Spleen (tissue), 11 donors: ENCODE data around the gene LIPK. TPM values are rescaled to one million over a fixed set of nuclear protein-coding genes. Genes with fewer than 3 reads are reported as not detected.

Experiments
- DNase-seq: peaks from one replicate; pipeline ENCODE4 v3.0.0-alpha.2; 2020
- H3K27ac ChIP-seq, 8 donors: fragments of 200-600 bp; sonication (generic) in 7 of 8; 1 replicate in 4 of 8; 2 replicates in 4 of 8; pipeline versions ENCODE4 v1.5.0 to v1.8.0; 2016 to 2021; ENCODE audit warnings: inconsistent platforms in 4 of 8, mild to moderate bottlenecking in 4 of 8, moderate library complexity in 1 of 8
- H3K27me3 ChIP-seq, 7 donors: fragments of 200-600 bp; sonication (generic) in 6 of 7; replicated peaks in 1 of 7; 1 replicate in 4 of 7; 2 replicates in 3 of 7; pipeline versions ENCODE4 v1.5.0 to v1.8.0; 2016 to 2021; ENCODE audit warnings: inconsistent platforms in 3 of 7, mild to moderate bottlenecking in 1 of 7
- H3K36me3 ChIP-seq, 6 donors: fragments of 200-600 bp; sonication (generic) in 5 of 6; 1 replicate in 4 of 6; 2 replicates in 2 of 6; pipeline versions ENCODE4 v1.5.0 to v1.8.0; 2016 to 2021; ENCODE audit warnings: inconsistent platforms in 2 of 6
- H3K4me1 ChIP-seq, 6 donors: fragments of 200-600 bp; sonication (generic) in 5 of 6; 1 replicate in 3 of 6; 2 replicates in 3 of 6; pipeline versions ENCODE4 v1.5.0 to v1.8.0; 2016 to 2021; ENCODE audit warnings: inconsistent platforms in 3 of 6
- H3K4me3 ChIP-seq, 8 donors: fragments of 200-600 bp; sonication (generic) in 7 of 8; 1 replicate in 4 of 8; 2 replicates in 4 of 8; pipeline versions ENCODE4 v1.5.0 to v1.8.0; 2016 to 2021; ENCODE audit warnings: inconsistent platforms in 4 of 8, mild to moderate bottlenecking in 4 of 8, moderate library complexity in 2 of 8
- H3K9me3 ChIP-seq, 8 donors: fragments of 200-600 bp; sonication (generic) in 7 of 8; 1 replicate in 4 of 8; 2 replicates in 4 of 8; pipeline versions ENCODE4 v1.5.0 to v1.8.0; 2016 to 2021; ENCODE audit warnings: inconsistent platforms in 4 of 8
- POLR2A ChIP-seq, 3 donors: fragments of 450-650 bp; IDR thresholded peaks; one replicate each; pipeline ENCODE4 v1.5.1; 2017; ENCODE audit warnings: antibody characterized with exemption in 3 of 3, mild to moderate bottlenecking in 1 of 3
- POLR2AphosphoS5 ChIP-seq, 3 donors: sonication (generic); formaldehyde crosslinking; IDR thresholded peaks; one replicate each; pipeline ENCODE4 v1.5.1; 2017; ENCODE audit warnings: antibody characterized with exemption in 3 of 3
- whole genome bisulfite sequencing, 5 donors: extraction: QIAGEN DNeasy Blood & Tissue Kit in 3 of 5; methylation state at CpG; one replicate each; pipeline versions ENCODE4 v1.1.5 to v1.1.7; 2013 to 2018; 5-methylcytosine and 5-hydroxymethylcytosine counted together
- intact Hi-C: fragments of 100-400 bp; cut with DNase I; formaldehyde crosslinking; loops from one replicate; pipeline ENCODE4 v1.15.0; 2023; ENCODE audit warnings: low total_unique reads
- polyA plus RNA-seq, 3 donors: library from polyadenylated mRNA; stranded (reverse); fragments of 200-250 nt; gene quantifications; one replicate each; pipeline ENCODE4 v1.2.1, GENCODE V29; 2013
- total RNA-seq, 7 donors: library from RNA; depleted of rRNA in 3 of 7; stranded (reverse); fragments of >200 nt in 3 of 7; fragmentation: NEBNext Ultra II Directional in 4 of 7; extraction: Animal tissue kit (Norgen Biotek cat#: 25700) in 4 of 7; gene quantifications; one replicate each; pipeline versions ENCODE4 v1.1.0 to v1.2.1, GENCODE V29; 2016 to 2021
- TF ChIP-seq, protein P1 (sequence below), 11 experiments: fragments of 200-600 bp in 7 of 11; fragments of 450-650 bp in 4 of 11; sonication (generic) in 4 of 11; IDR thresholded peaks in 8 of 11; conservative IDR thresholded peaks in 3 of 11; 1 replicate in 7 of 11; 2 replicates in 4 of 11; pipeline versions ENCODE4 v1.4.0 to v1.8.0; 2016 to 2021; ENCODE audit warnings: antibody characterized with exemption in 11 of 11, inconsistent platforms in 4 of 11, mild to moderate bottlenecking in 1 of 11
- donor health status: healthy with polysubstance abuse.
- donor health status: DM: no; HTN: no; CAD: no; lungs with moderate emphysema.
- donor health status: DM: no; HTN: no; CAD: no.
- donor health status: Bipolar disorder and iron deficiency.
- donor health status: healthy.
- donor health status: DM: no; HTN: no; CAD: no.
- donor health status: DM: yes; HTN: yes; CAD: no.

LIPK gene
- total and polyA plus RNA-seq, 10 donors: not detected

GRCh38 chr10:88793712-88794299 is 87.8 kb downstream of the LIPK start:
- no peaks in the 10 kb centered on the region for H3K9me3 ChIP-seq
- peaks cover 0 to 24% (median 0%) of the 10 kb centered on the region in 6 donors for H3K4me1 ChIP-seq
- no peaks in the 10 kb centered on the region for H3K27me3 ChIP-seq
- 47 to 58% (median 49%) methylated on average over 2 of the region's 2 CpGs for WGBS, 5 donors
- TF ChIP-seq, protein P1, sequence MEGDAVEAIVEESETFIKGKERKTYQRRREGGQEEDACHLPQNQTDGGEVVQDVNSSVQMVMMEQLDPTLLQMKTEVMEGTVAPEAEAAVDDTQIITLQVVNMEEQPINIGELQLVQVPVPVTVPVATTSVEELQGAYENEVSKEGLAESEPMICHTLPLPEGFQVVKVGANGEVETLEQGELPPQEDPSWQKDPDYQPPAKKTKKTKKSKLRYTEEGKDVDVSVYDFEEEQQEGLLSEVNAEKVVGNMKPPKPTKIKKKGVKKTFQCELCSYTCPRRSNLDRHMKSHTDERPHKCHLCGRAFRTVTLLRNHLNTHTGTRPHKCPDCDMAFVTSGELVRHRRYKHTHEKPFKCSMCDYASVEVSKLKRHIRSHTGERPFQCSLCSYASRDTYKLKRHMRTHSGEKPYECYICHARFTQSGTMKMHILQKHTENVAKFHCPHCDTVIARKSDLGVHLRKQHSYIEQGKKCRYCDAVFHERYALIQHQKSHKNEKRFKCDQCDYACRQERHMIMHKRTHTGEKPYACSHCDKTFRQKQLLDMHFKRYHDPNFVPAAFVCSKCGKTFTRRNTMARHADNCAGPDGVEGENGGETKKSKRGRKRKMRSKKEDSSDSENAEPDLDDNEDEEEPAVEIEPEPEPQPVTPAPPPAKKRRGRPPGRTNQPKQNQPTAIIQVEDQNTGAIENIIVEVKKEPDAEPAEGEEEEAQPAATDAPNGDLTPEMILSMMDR (IDR thresholded peaks at IDR 0.05 in 8 of 11, conservative IDR thresholded peaks at IDR 0.05 in 3 of 11): no peak
- TF ChIP-seq POLR2A (IDR thresholded peaks at IDR 0.05) (no peak), POLR2AphosphoS5 (IDR thresholded peaks at IDR 0.05) (no peak)
- no peak overlapping the region for H3K4me3 ChIP-seq
- intact Hi-C loops: no loop called here
- H3K36me3 ChIP-seq: no peaks in the 10 kb centered on the region
- no peak for DNase-seq
- H3K27ac ChIP-seq: no peak overlapping the region

GRCh38 chr10:88794731-88795130 is 88.7 kb downstream of the LIPK start:
- DNase-seq: no peak
- Histone ChIP-seq H3K27ac (no peak overlapping the region), H3K4me1 (peaks cover 0 to 24% (median 0%) of the 10 kb centered on the region in 6 donors), H3K9me3 (no peaks in the 10 kb centered on the region), H3K27me3 (no peaks in the 10 kb centered on the region), H3K4me3 (no peak overlapping the region), H3K36me3 (no peaks in the 10 kb centered on the region)
- no peak for TF ChIP-seq POLR2A (IDR thresholded peaks at IDR 0.05)
- no peak for TF ChIP-seq POLR2AphosphoS5 (IDR thresholded peaks at IDR 0.05)
- TF ChIP-seq, protein P1 (IDR thresholded peaks at IDR 0.05 in 8 of 11, conservative IDR thresholded peaks at IDR 0.05 in 3 of 11): no peak
- intact Hi-C loops: no loop called here
- WGBS, 5 donors: 42 to 91% (median 79%) methylated on average over 1 of the region's 1 CpG

DNA sequence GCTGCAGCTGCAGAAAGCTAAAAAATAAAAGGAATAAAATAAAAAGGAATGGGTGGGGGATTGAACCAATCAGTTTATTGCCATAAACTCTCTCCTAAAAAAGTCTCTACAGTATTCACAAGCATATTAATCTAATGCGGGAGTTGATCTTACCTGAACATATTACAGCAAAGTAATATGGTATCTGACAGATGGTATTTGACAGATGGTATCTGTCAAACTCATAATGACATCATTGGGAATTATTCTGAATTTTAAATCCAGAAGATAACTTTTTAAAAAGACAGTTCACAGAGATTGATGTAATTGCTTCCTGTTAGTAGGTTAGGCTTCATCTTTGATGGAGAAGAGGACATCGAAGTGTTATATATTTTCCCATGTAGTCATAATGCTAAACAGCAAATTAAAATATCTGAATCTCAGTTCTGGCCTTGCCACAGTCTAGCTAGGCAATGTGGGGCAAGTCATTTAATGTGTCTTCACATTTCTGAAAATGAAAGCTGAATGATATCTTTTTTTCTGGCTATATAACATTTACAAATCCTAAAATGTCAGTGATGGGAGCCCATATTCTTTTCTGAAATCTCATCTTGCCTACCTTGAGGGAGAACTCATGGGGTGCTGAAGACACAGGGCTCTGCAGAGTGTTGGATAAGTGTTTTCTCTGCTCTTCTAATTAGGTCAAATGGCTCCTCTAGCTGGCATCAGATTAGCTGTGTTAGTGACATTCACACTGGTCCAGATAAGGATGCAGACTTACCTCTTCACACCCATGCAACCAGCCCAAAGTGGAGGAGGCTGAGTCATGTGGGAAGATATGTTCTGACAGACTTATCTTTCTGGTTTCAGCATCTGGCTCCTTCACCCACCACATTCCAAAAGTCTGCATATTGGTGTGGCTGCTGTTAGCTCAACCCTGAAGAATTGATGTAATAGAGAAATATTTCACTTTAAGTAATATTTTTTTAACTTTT is 94.4 kb downstream of the LIPK start:
- Histone ChIP-seq H3K4me3 (no peak overlapping the region), H3K27ac (no peak overlapping the region), H3K36me3 (no peaks in the 10 kb centered on the region), H3K27me3 (no peaks in the 10 kb centered on the region), H3K4me1 (no peaks in the 10 kb centered on the region), H3K9me3 (no peaks in the 10 kb centered on the region)
- TF ChIP-seq POLR2A (IDR thresholded peaks at IDR 0.05): no peak
- TF ChIP-seq, protein P1 (IDR thresholded peaks at IDR 0.05 in 8 of 11, conservative IDR thresholded peaks at IDR 0.05 in 3 of 11): no peak
- no peak for TF ChIP-seq POLR2AphosphoS5 (IDR thresholded peaks at IDR 0.05)
- 77 to 92% (median 84%) methylated on average over 2 of the region's 2 CpGs for WGBS, 5 donors
- no peak for DNase-seq
- intact Hi-C loops: loop anchor here (10.0 kb wide), 1 partner anchor 226 kb away; no protein-coding TSS in a partner anchor

Other genes starting within 250 kb of the LIPK start
- 10 to 100 TPM in 5 of 7 donors, 1 to 10 TPM in 2; 5.3 to 28.8 (median 10.9) TPM for gene RNLS, start 122.9 kb upstream of the LIPK start, total RNA-seq
- gene RNLS, start 122.9 kb upstream of the LIPK start, polyA plus RNA-seq: 1 to 10 TPM; 4.5 to 5.1 (median 5.1) TPM
- under 1 TPM in 5 of 7 donors, not detected in 2; 0.10 to 0.33 (median 0.21) TPM for gene LIPJ, start 119.5 kb upstream of the LIPK start, total RNA-seq
- gene LIPJ, start 119.5 kb upstream of the LIPK start, polyA plus RNA-seq: under 1 TPM; 0.13 to 0.57 (median 0.27) TPM
- gene LIPF, start 41.8 kb upstream of the LIPK start, total RNA-seq: not detected
- gene LIPF, start 41.8 kb upstream of the LIPK start, polyA plus RNA-seq: under 1 TPM in 2 of 3 donors, not detected in 1; 0.23 to 0.83 TPM
- gene LIPN, start 53.8 kb downstream of the LIPK start, total RNA-seq: 1 to 10 TPM in 4 of 7 donors, under 1 TPM in 1, not detected in 2; 0.92 to 7.1 (median 2.5) TPM
- gene LIPN, start 53.8 kb downstream of the LIPK start, polyA plus RNA-seq: under 1 TPM; 0.07 to 0.16 (median 0.08) TPM
- gene LIPM, start 96.5 kb downstream of the LIPK start, total RNA-seq: not detected
- gene LIPM, start 96.5 kb downstream of the LIPK start, polyA plus RNA-seq: not detected
- 10 to 100 TPM in 1 of 7 donors, 1 to 10 TPM in 6; 4.8 to 11.5 (median 7.7) TPM for gene ANKRD22, start 145.6 kb downstream of the LIPK start, total RNA-seq
- 1 to 10 TPM; 2.2 to 7.5 (median 2.6) TPM for gene ANKRD22, start 145.6 kb downstream of the LIPK start, polyA plus RNA-seq
- 10 to 100 TPM; 19.1 to 49.4 (median 27.9) TPM for gene STAMBPL1, start 174.0 kb downstream of the LIPK start, total RNA-seq
- 10 to 100 TPM in 2 of 3 donors, 1 to 10 TPM in 1; 6.2 to 13.6 (median 10.7) TPM for gene STAMBPL1, start 174.0 kb downstream of the LIPK start, polyA plus RNA-seq
- 1,000 to 10,000 TPM in 1 of 7 donors, 100 to 1,000 TPM in 6; 128 to 1,421 (median 242) TPM for gene ACTA2, start 246.5 kb downstream of the LIPK start, total RNA-seq
- gene ACTA2, start 246.5 kb downstream of the LIPK start, polyA plus RNA-seq: 100 to 1,000 TPM; 104 to 324 (median 224) TPM